GM18498 (cell line): ENCODE results near the gene SLBP.
A peak's percentile ranks its signal among the peaks of the same experiment; 100 is the strongest.
"Not testable (repeated sequence)": the region's sequence is repeated elsewhere in the genome, so short reads cannot be mapped to it uniquely, and the experiment has no call there.

ENCODE experiments used
- ATAC-seq: cut with Tn5 transposase; IDR thresholded peaks from one replicate; pipeline ENCODE4 v1.9.1; 2021; ENCODE audit warnings: mild to moderate bottlenecking, moderate library complexity; ENCODE audit not compliant: unreplicated experiment

SLBP gene

GRCh38 chr4:1713003-1713851, 1.1 kb upstream of the SLBP start:
- ATAC-seq: no peak

- peak; percentile 23 for ATAC-seq
These were observed 426 bp downstream of the SLBP start for GRCh38 chr4:1711571-1712215.

GRCh38 chr4:1711055-1711570, 1.0 kb downstream of the SLBP start:
- ATAC-seq: no peak

GRCh38 chr4:1708581-1708980, 3.5 kb downstream of the SLBP start:
- ATAC-seq: no peak

GRCh38 chr4:1706358-1706757, 5.8 kb downstream of the SLBP start:
- no peak for ATAC-seq

GRCh38 chr4:1705732-1706131, 6.4 kb downstream of the SLBP start:
- ATAC-seq: no peak

- ATAC-seq: no peak
These were observed 8.3 kb downstream of the SLBP start for GRCh38 chr4:1703867-1704266.

GRCh38 chr4:1701671-1702070, 10.4 kb downstream of the SLBP start:
- not testable (repeated sequence) for ATAC-seq

- no peak for ATAC-seq
These were observed 16.2 kb downstream of the SLBP start for GRCh38 chr4:1695913-1696312.

- ATAC-seq: peak; percentile 74
These were observed 18.8 kb downstream of the SLBP start for GRCh38 chr4:1693131-1693896.

- no peak for ATAC-seq
These were observed 20.3 kb downstream of the SLBP start for GRCh38 chr4:1691737-1692373.

GRCh38 chr4:1690698-1691097, 21.4 kb downstream of the SLBP start:
- ATAC-seq: no peak

- ATAC-seq: no peak
These were observed 25.6 kb downstream of the SLBP start for GRCh38 chr4:1686440-1687036.

- ATAC-seq: no peak
These were observed 26.6 kb downstream of the SLBP start for GRCh38 chr4:1685235-1686150.

- no peak for ATAC-seq
These were observed 27.4 kb downstream of the SLBP start for GRCh38 chr4:1684506-1685234.

- ATAC-seq: peak; percentile 89
These were observed 28.2 kb downstream of the SLBP start, which contains the start of gene FAM53A for GRCh38 chr4:1683736-1684505. Gene FAM53A, minus strand, starts transcription at chr4:1684313. Its CDS starts 15,572 bp downstream, at chr4:1668741.

GRCh38 chr4:1683261-1683735, 28.8 kb downstream of the SLBP start:
- no peak for ATAC-seq

GRCh38 chr4:1682860-1683259, 29.3 kb downstream of the SLBP start:
- no peak for ATAC-seq
